HepG2 (cell line): ENCODE data around the gene VSNL1. TPM values are rescaled to one million over a fixed set of nuclear protein-coding genes. Genes with fewer than 3 reads are reported as not detected.

ENCODE experiments used
- CBFB ChIP-seq: sonication (generic); formaldehyde crosslinking; IDR thresholded peaks from 2 replicates; pipeline ENCODE4 v1.4.0; 2020; ENCODE audit warnings: missing genetic modification reagents
- CTCF ChIP-seq: sonication (generic); formaldehyde crosslinking; IDR thresholded peaks from 2 replicates; pipeline ENCODE4 v1.5.0; 2020; ENCODE audit warnings: mild to moderate bottlenecking, missing genetic modification reagents, moderate library complexity
- HIC2 ChIP-seq: sonication (generic); formaldehyde crosslinking; IDR thresholded peaks from 2 replicates; pipeline ENCODE4 v1.9.0; 2022; ENCODE audit warnings: low read depth, missing genetic modification reagents
- HOXA9 ChIP-seq: sonication (generic); formaldehyde crosslinking; IDR thresholded peaks from 2 replicates; pipeline ENCODE4 v1.8.1; 2022; ENCODE audit warnings: missing genetic modification reagents, mild to moderate bottlenecking, moderate library complexity, borderline replicate concordance
- MEIS2 ChIP-seq: sonication (generic); formaldehyde crosslinking; IDR thresholded peaks from 2 replicates; pipeline ENCODE4 v1.9.0; 2021; ENCODE audit warnings: mild to moderate bottlenecking, missing genetic modification reagents
- MTF1 ChIP-seq: sonication (generic); formaldehyde crosslinking; IDR thresholded peaks from 2 replicates; pipeline ENCODE4 v1.5.0; 2020; ENCODE audit warnings: missing genetic modification reagents
- MYNN ChIP-seq: sonication (generic); formaldehyde crosslinking; IDR thresholded peaks from 2 replicates; pipeline ENCODE4 v1.4.0; 2020; ENCODE audit warnings: mild to moderate bottlenecking, low read depth, missing genetic modification reagents
- PLSCR1 ChIP-seq: sonication (generic); formaldehyde crosslinking; IDR thresholded peaks from 2 replicates; pipeline ENCODE4 v1.5.0; 2020; ENCODE audit warnings: missing genetic modification reagents, mild to moderate bottlenecking, borderline replicate concordance
- RFX5 ChIP-seq: IDR thresholded peaks from 2 replicates; pipeline ENCODE4 v1.6.1; 2011; ENCODE audit warnings: low read depth, low read length, improper control_type of control experiment
- SIN3A ChIP-seq: IDR thresholded peaks from 2 replicates; pipeline ENCODE4 v1.6.1; 2011; ENCODE audit warnings: low read depth, mild to moderate bottlenecking, control low read depth, low read length, borderline replicate concordance
- SMYD3 ChIP-seq: sonication (generic); formaldehyde crosslinking; IDR thresholded peaks from 2 replicates; pipeline ENCODE4 v1.8.1; 2023; ENCODE audit warnings: mild to moderate bottlenecking, missing genetic modification reagents
- ZBTB33 ChIP-seq: sonication (generic); formaldehyde crosslinking; IDR thresholded peaks from 2 replicates; pipeline ENCODE4 v1.4.0; 2020; ENCODE audit warnings: missing genetic modification reagents
- ZFP90 ChIP-seq: sonication (generic); formaldehyde crosslinking; IDR thresholded peaks from 2 replicates; pipeline ENCODE4 v1.8.0; 2022; ENCODE audit warnings: missing genetic modification reagents, mild to moderate bottlenecking, inconsistent platforms, borderline replicate concordance
- ZNF512 ChIP-seq: sonication (generic); formaldehyde crosslinking; IDR thresholded peaks from 2 replicates; pipeline ENCODE4 v1.4.0; 2020; ENCODE audit warnings: mild to moderate bottlenecking, missing genetic modification reagents
- ZNF850 ChIP-seq: sonication (generic); formaldehyde crosslinking; conservative IDR thresholded peaks from 2 replicates; pipeline ENCODE4 v1.9.0; 2021; ENCODE audit warnings: mild to moderate bottlenecking, missing genetic modification reagents
- polyA plus RNA-seq, 8 experiments: library from polyadenylated mRNA; depleted of rRNA in 3 of 8; stranded (reverse) in 7 of 8; unstranded in 1 of 8; fragments of >200 nt; fragmentation: Illumina TruSeq in 4 of 8; extraction: Trizol in 4 of 8; gene quantifications; 2 replicates each; pipeline versions ENCODE4 v1.2.1 to v1.2.3, GENCODE V29; 2011 to 2016; ENCODE audit warnings: low read depth in 4 of 8, missing spikeins in 1 of 8, mixed read lengths in 1 of 8; ENCODE audit not compliant: insufficient read depth in 1 of 8
- total RNA-seq, 5 experiments: library from RNA; depleted of rRNA; stranded (reverse); fragments of >200 nt; fragmentation: Illumina TruSeq; extraction: Trizol; gene quantifications; 2 replicates each; pipeline ENCODE4 v1.2.3, GENCODE V29; 2016; ENCODE audit warnings: low read depth in 1 of 5

Gene VSNL1
- total and polyA plus RNA-seq, 2 of the 13 experiments (the other 11 are each of a cell fraction or from before 2014, with no cell fraction given), result 63.2 to 95.9 TPM

GRCh38 chr2:17538844-17539554 is 1.5 kb upstream of the VSNL1 start (continued):
- TF ChIP-seq ZNF850 (CRISPR knock-in tag), result 0 out of 2 replicates have a peak, but pooled peaks have one; percentile 47
- TF ChIP-seq SMYD3 (CRISPR knock-in tag), result no peak
- peak; percentile 88 for TF ChIP-seq MTF1
- peak; percentile 48 for TF ChIP-seq CTCF
- TF ChIP-seq ZBTB33 (CRISPR knock-in tag), result peak; percentile 55; the same call in 1 of the 2 replicates
- TF ChIP-seq ZFP90, result peak; percentile 86; the same call in 1 of the 2 replicates
- TF ChIP-seq RFX5, result no peak; the same call in 1 of the 2 replicates
- TF ChIP-seq HOXA9, result peak; percentile 69; the same call in 1 of the 2 replicates
- peak; percentile 94; the same call in 1 of the 2 replicates for TF ChIP-seq CBFB (CRISPR knock-in tag)
- no peak; the same call in 1 of the 2 replicates for TF ChIP-seq MYNN (CRISPR knock-in tag)
- TF ChIP-seq SIN3A, result peak; percentile 71
- TF ChIP-seq PLSCR1, result peak; percentile 75; the same call in 1 of the 2 replicates
- TF ChIP-seq HIC2 (CRISPR knock-in tag), result peak; percentile 93
- TF ChIP-seq MEIS2, result peak; percentile 95
- no peak for TF ChIP-seq ZNF512 (CRISPR knock-in tag)
